ENCODE data around the gene TEAD2. TPM values are rescaled to one million over a fixed set of nuclear protein-coding genes. Genes with fewer than 3 reads are reported as not detected.

Gene TEAD2
- total and polyA plus RNA-seq, 9 of the 15 experiments (the other 6 are each of a cell fraction or from before 2014, with no cell fraction given), result 1.6 to 27.0 (median 13.9) TPM

GRCh38 chr19:49391581-49392399, 29.6 kb upstream of the TEAD2 start (continued):
- no peak for TF ChIP-seq ZNF445 (CRISPR knock-in tag; IDR thresholded peaks at IDR 0.05; ENCODE audit: low read depth)
- TF ChIP-seq RBFOX2 (IDR thresholded peaks at IDR 0.05; ENCODE audit: low read depth, low read length), result no peak
- TF ChIP-seq ZNF764 (CRISPR knock-in tag; IDR thresholded peaks at IDR 0.05; ENCODE audit: low read depth), result no peak
- TF ChIP-seq, protein P1, sequence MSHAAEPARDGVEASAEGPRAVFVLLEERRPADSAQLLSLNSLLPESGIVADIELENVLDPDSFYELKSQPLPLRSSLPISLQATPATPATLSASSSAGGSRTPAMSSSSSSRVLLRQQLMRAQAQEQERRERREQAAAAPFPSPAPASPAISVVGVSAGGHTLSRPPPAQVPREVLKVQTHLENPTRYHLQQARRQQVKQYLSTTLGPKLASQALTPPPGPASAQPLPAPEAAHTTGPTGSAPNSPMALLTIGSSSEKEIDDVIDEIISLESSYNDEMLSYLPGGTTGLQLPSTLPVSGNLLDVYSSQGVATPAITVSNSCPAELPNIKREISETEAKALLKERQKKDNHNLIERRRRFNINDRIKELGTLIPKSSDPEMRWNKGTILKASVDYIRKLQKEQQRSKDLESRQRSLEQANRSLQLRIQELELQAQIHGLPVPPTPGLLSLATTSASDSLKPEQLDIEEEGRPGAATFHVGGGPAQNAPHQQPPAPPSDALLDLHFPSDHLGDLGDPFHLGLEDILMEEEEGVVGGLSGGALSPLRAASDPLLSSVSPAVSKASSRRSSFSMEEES (CRISPR knock-in tag; IDR thresholded peaks at IDR 0.05), result no peak
- no peak for TF ChIP-seq TEAD1 (CRISPR knock-in tag; IDR thresholded peaks at IDR 0.05)
- TF ChIP-seq CSDE1 (IDR thresholded peaks at IDR 0.05), result 0 out of 4 replicates have a peak, but pooled peaks of 1 of the 2 experiments have one; percentile 82
- TF ChIP-seq KLF10 (CRISPR knock-in tag; IDR thresholded peaks at IDR 0.05), result no peak
- TF ChIP-seq MXI1 (IDR thresholded peaks at IDR 0.05; ENCODE audit: low read depth, low read length), result no peak
- TF ChIP-seq ZNF507 (tag; conservative IDR thresholded peaks at IDR 0.05), result no peak
- no peak for TF ChIP-seq ATF4 (CRISPR knock-in tag; IDR thresholded peaks at IDR 0.05)
- TF ChIP-seq ZBTB11 (CRISPR knock-in tag; IDR thresholded peaks at IDR 0.05), result no peak
- no peak for TF ChIP-seq RBM22 (IDR thresholded peaks at IDR 0.05; ENCODE audit: low read depth, low read length, poor library complexity, severe bottlenecking)
- TF ChIP-seq, protein P2, sequence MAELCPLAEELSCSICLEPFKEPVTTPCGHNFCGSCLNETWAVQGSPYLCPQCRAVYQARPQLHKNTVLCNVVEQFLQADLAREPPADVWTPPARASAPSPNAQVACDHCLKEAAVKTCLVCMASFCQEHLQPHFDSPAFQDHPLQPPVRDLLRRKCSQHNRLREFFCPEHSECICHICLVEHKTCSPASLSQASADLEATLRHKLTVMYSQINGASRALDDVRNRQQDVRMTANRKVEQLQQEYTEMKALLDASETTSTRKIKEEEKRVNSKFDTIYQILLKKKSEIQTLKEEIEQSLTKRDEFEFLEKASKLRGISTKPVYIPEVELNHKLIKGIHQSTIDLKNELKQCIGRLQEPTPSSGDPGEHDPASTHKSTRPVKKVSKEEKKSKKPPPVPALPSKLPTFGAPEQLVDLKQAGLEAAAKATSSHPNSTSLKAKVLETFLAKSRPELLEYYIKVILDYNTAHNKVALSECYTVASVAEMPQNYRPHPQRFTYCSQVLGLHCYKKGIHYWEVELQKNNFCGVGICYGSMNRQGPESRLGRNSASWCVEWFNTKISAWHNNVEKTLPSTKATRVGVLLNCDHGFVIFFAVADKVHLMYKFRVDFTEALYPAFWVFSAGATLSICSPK (IDR thresholded peaks at IDR 0.05; ENCODE audit: borderline replicate concordance), result 0 out of 2 replicates have a peak, but pooled peaks have one; percentile 86
- peak; percentile 77; the same call in 1 of the 2 replicates for TF ChIP-seq KAT7 (CRISPR knock-in tag; IDR thresholded peaks at IDR 0.05; ENCODE audit: borderline replicate concordance)

All from K562 (cell line).